ENCODE results near the gene MGAT5.

GRCh38 chr2:134347756-134348155, 93.9 kb downstream of the MGAT5 start:
- no peak for TF ChIP-seq CTCF (IDR thresholded peaks at IDR 0.05)
- no peak for TF ChIP-seq POLR2A (IDR thresholded peaks at IDR 0.05)
